Colonic mucosa (tissue), 4 donors: ENCODE measurements around the gene SPTBN1. TPM values are rescaled to one million over a fixed set of nuclear protein-coding genes. Genes with fewer than 3 reads are reported as not detected.

ENCODE experiments used
- DNase-seq: peaks from one replicate; pipeline ENCODE4 v3.0.0-alpha.2; 2020
- H3K27ac ChIP-seq: fragments of 200-600 bp; one replicate; pipeline ENCODE4 v1.8.0; 2021
- H3K27me3 ChIP-seq: fragments of 200-600 bp; one replicate; pipeline ENCODE4 v1.8.0; 2021
- H3K36me3 ChIP-seq: fragments of 200-600 bp; one replicate; pipeline ENCODE4 v1.8.0; 2021
- H3K4me1 ChIP-seq: fragments of 200-600 bp; one replicate; pipeline ENCODE4 v1.8.0; 2021; ENCODE audit warnings: mild to moderate bottlenecking
- H3K4me3 ChIP-seq: fragments of 200-600 bp; one replicate; pipeline ENCODE4 v1.8.0; 2021
- H3K9ac ChIP-seq, 2 donors: one replicate each; pipeline ENCODE4 v1.7.0; 2013; ENCODE audit warnings: control low read depth in 2 of 2, low read depth in 2 of 2, low read length in 2 of 2
- H3K9me3 ChIP-seq: fragments of 200-600 bp; one replicate; pipeline ENCODE4 v1.8.0; 2021
- CTCF ChIP-seq: fragments of 200-600 bp; IDR thresholded peaks from one replicate; pipeline ENCODE4 v1.8.0; 2022; ENCODE audit warnings: antibody characterized with exemption, mild to moderate bottlenecking
- intact Hi-C: fragments of 100-400 bp; cut with DNase I; formaldehyde crosslinking; loops from one replicate; pipeline ENCODE4 v1.14.1; 2022
- total RNA-seq, 2 donors: library from RNA; stranded (reverse); fragmentation: NEBNext Ultra II Directional in 1 of 2; extraction: Animal tissue kit (Norgen Biotek cat#: 25700) in 1 of 2; gene quantifications; one replicate each; pipeline ENCODE4 v1.2.1, GENCODE V29; 2021
- donor health status: healthy.
- donor health status: DM: no; HTN: no; CAD: no.
- donor health status: DM: no; HTN: no; CAD: no.

The SPTBN1 gene
- total RNA-seq, 2 donors from 2014 or later: 325 to 338 TPM

GRCh38 chr2:54650612-54651011 lies 194.5 kb downstream of the SPTBN1 start:
- Histone ChIP-seq H3K27ac (no peak overlapping the region), H3K36me3 (peaks cover 53% of the 10 kb centered on the region), H3K4me3 (no peak overlapping the region), H3K4me1 (no peaks in the 10 kb centered on the region), H3K9me3 (no peaks in the 10 kb centered on the region), H3K27me3 (no peaks in the 10 kb centered on the region), H3K9ac (no peak overlapping the region)
- intact Hi-C loops: loop anchor here (10.0 kb wide), 1 partner anchor 126 kb away; no protein-coding TSS in a partner anchor
- TF ChIP-seq CTCF: no peak
- no peak for DNase-seq

- no peaks in the 10 kb centered on the region for H3K27me3 ChIP-seq
- H3K4me1 ChIP-seq: no peaks in the 10 kb centered on the region
- H3K9ac ChIP-seq: no peak overlapping the region
- H3K9me3 ChIP-seq: no peaks in the 10 kb centered on the region
- DNase-seq: no peak
- TF ChIP-seq CTCF: no peak
- intact Hi-C loops: loop anchor here (10.0 kb wide), 1 partner anchor 126 kb away; no protein-coding TSS in a partner anchor
- H3K4me3 ChIP-seq: no peak overlapping the region
- peaks cover 53% of the 10 kb centered on the region for H3K36me3 ChIP-seq
- H3K27ac ChIP-seq: no peak overlapping the region
These were observed 195.2 kb downstream of the SPTBN1 start for GRCh38 chr2:54651291-54651690.

GRCh38 chr2:54652540-54652939 lies 196.4 kb downstream of the SPTBN1 start:
- Histone ChIP-seq H3K27ac (no peak overlapping the region), H3K36me3 (peaks cover 45% of the 10 kb centered on the region), H3K4me1 (no peaks in the 10 kb centered on the region), H3K4me3 (no peak overlapping the region), H3K9ac (no peak overlapping the region), H3K27me3 (no peaks in the 10 kb centered on the region), H3K9me3 (no peaks in the 10 kb centered on the region)
- DNase-seq: no peak
- no peak for TF ChIP-seq CTCF
- intact Hi-C loops: loop anchor here (10.0 kb wide), 1 partner anchor 128 kb away; no protein-coding TSS in a partner anchor

- Histone ChIP-seq H3K4me3 (no peak overlapping the region), H3K27ac (no peak overlapping the region), H3K27me3 (no peaks in the 10 kb centered on the region), H3K9ac (no peak overlapping the region), H3K4me1 (no peaks in the 10 kb centered on the region), H3K36me3 (peaks cover 51% of the 10 kb centered on the region), H3K9me3 (no peaks in the 10 kb centered on the region)
- TF ChIP-seq CTCF: no peak
- no peak for DNase-seq
- intact Hi-C loops: loop anchor here (10.0 kb wide), 1 partner anchor 129 kb away; no protein-coding TSS in a partner anchor
These were observed 197.6 kb downstream of the SPTBN1 start for GRCh38 chr2:54653572-54654204.

GRCh38 chr2:54655046-54655809 lies 199.1 kb downstream of the SPTBN1 start:
- Histone ChIP-seq H3K36me3 (peaks cover 58% of the 10 kb centered on the region), H3K4me1 (no peaks in the 10 kb centered on the region), H3K27me3 (no peaks in the 10 kb centered on the region), H3K9ac (no peak overlapping the region), H3K4me3 (no peak overlapping the region), H3K27ac (no peak overlapping the region), H3K9me3 (no peaks in the 10 kb centered on the region)
- intact Hi-C loops: loop anchor here (10.0 kb wide), 1 partner anchor 130 kb away; no protein-coding TSS in a partner anchor
- DNase-seq: no peak
- TF ChIP-seq CTCF: no peak
